Astrocyte of the cerebellum (primary cell): Measurements from ENCODE around the gene DOCK1.

Experiments used
- DNase-seq: peaks from one replicate; pipeline ENCODE4 v3.0.0-alpha.2; 2011; ENCODE audit warnings: low read depth
- H3K4me3 ChIP-seq: 2 replicates; pipeline ENCODE4 v1.5.1; 2011; ENCODE audit warnings: mild to moderate bottlenecking, low read depth, low read length, moderate library complexity
- CTCF ChIP-seq: IDR thresholded peaks from 2 replicates; pipeline ENCODE4 v1.5.1; 2012; ENCODE audit warnings: low read length, low read depth, moderate library complexity, mild to moderate bottlenecking; ENCODE audit errors: missing control alignments
- in situ Hi-C: cut with HindIII; loops from 2 replicates; pipeline ENCODE4 v1.10.0; 2017; ENCODE audit warnings: low sequenced_read_pairs

DOCK1 gene

GRCh38 chr10:127411062-127411461 lies 505.8 kb downstream of the DOCK1 start:
- no peak for TF ChIP-seq CTCF
- DNase-seq, result no peak
- H3K4me3 ChIP-seq, result no peak overlapping the region
- in situ Hi-C loops, result no loop called here

- DNase-seq, result no peak
- no peak for TF ChIP-seq CTCF
- H3K4me3 ChIP-seq, result no peak overlapping the region
- in situ Hi-C loops, result no loop called here
Observed at GRCh38 chr10:127413326-127413725, 508.1 kb downstream of the DOCK1 start.

- no peak overlapping the region for H3K4me3 ChIP-seq
- in situ Hi-C loops, result no loop called here
- TF ChIP-seq CTCF, result no peak
- DNase-seq, result no peak
Observed at GRCh38 chr10:127414024-127414423, 508.8 kb downstream of the DOCK1 start.

GRCh38 chr10:127415116-127415515 lies 509.9 kb downstream of the DOCK1 start:
- no peak for TF ChIP-seq CTCF
- H3K4me3 ChIP-seq, result no peak overlapping the region
- in situ Hi-C loops, result no loop called here
- DNase-seq, result no peak

GRCh38 chr10:127415901-127416581 lies 510.8 kb downstream of the DOCK1 start:
- H3K4me3 ChIP-seq, result no peak overlapping the region
- no peak for TF ChIP-seq CTCF
- in situ Hi-C loops, result no loop called here
- DNase-seq, result no peak

- no peak overlapping the region for H3K4me3 ChIP-seq
- DNase-seq, result no peak
- TF ChIP-seq CTCF, result no peak
- in situ Hi-C loops, result no loop called here
Observed at GRCh38 chr10:127417031-127417430, 511.8 kb downstream of the DOCK1 start.
